ENCODE data around the gene FOXP2.
"Not testable (repeated sequence)": the region's sequence is repeated elsewhere in the genome, so short reads cannot be mapped to it uniquely, and the experiment has no call there.

Gene FOXP2

GRCh38 chr7:114598946-114599345 lies 184.3 kb downstream of the FOXP2 start:
- no peak for FAIRE-seq

DNA sequence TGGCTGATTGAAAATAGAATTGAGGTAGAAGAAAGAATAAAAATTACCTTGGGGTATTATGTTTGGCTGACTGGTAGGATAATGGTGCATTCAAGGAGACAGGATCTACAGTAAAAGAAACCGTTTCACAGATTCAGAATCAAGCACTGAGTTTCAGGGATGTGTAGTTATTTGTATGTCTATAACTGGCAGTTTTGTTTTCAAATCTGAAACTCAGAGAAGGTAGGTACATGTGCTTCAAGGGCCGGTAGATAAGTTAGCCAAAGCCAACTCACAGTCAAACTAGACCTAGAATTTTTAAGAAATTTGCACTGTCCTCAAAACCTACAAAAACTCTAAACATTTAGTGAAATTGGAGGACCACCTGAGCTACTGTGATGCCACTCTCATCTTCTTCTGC lies 191.5 kb downstream of the FOXP2 start:
- no peak for FAIRE-seq

- FAIRE-seq = not testable (repeated sequence)
These were observed 194.2 kb downstream of the FOXP2 start for GRCh38 chr7:114608822-114609221.

GRCh38 chr7:114620208-114620607 lies 205.6 kb downstream of the FOXP2 start:
- no peak for FAIRE-seq

- FAIRE-seq = no peak
These were observed 207.6 kb downstream of the FOXP2 start for GRCh38 chr7:114622221-114622620.

DNA sequence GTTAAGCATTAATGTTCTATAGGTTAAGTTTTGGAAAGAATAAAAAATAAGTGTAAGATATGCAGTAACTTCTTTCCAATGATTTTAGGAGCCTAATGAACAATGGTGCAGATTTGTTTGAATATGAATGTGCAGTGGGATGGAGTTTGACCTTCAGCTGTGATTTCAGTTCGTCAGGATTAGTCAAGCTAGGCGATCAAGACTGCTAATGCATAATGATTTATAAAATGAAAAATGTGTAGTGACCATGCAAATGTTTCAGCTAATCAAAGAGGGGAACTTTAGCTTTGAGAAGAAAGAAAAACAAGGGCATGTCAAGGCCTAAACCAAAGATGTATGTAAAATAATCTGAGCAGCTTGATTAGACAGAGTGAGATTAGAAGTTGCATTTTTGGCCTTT lies 208.5 kb downstream of the FOXP2 start:
- no peak for FAIRE-seq

DNA sequence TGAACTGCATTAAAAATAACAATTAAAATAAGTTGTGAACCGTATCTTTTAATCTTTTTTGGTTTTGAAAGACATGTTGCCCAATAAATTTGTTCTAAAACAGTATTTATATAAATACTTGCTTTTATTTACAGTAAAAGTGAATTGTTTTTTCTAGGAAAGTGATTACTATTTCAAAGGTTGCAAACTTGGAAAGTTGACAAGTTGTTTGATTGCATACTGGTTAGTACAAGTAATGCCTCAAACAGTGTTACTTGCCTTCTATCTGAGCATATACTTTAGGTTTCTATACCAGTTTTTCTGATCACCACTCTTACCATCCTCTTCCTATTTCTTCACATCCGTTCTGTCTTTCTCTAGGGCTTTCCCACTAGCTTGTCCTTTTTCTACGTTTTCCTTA lies 212.6 kb downstream of the FOXP2 start:
- no peak for FAIRE-seq

DNA sequence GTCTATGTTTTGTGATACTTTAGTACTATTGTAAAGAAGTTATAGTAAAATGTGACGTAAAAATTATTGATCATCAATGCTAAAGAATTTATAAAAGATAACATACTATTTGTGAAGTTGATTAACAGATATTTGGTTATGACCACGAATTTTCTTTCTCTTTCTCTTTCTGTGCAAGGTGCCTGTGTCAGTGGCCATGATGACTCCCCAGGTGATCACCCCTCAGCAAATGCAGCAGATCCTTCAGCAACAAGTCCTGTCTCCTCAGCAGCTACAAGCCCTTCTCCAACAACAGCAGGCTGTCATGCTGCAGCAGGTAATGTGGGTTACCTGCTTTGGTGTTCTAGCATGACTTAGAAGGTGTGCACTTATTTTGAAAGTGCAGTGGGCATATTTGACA lies 213.7 kb downstream of the FOXP2 start:
- no peak for FAIRE-seq

- FAIRE-seq = no peak
These were observed 215.1 kb downstream of the FOXP2 start for GRCh38 chr7:114629762-114630161.

- no peak for FAIRE-seq
These were observed 215.8 kb downstream of the FOXP2 start for GRCh38 chr7:114630201-114630990.

DNA sequence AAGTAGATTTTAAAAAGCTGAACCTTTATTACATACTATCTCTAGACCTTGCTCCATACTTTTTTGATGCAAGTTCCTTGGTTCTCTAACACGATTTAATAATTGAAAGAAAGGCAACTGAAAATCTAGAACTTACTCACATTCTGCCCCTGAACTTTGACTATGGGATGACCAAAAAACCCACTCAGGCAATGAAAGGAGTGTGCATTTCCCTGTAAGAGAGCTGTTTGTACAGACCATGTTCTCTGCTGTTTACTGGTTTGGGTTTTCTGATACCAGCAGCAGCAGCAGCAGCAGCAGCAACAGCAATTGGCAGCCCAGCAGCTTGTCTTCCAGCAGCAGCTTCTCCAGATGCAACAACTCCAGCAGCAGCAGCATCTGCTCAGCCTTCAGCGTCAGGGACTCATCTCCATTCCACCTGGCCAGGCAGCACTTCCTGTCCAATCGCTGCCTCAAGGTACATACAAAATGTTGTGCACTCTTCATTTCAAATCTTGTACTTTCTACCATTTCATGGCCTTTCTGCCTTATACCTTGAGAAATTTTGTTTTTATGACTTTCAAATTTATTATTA lies 216.7 kb downstream of the FOXP2 start:
- no peak for FAIRE-seq

DNA sequence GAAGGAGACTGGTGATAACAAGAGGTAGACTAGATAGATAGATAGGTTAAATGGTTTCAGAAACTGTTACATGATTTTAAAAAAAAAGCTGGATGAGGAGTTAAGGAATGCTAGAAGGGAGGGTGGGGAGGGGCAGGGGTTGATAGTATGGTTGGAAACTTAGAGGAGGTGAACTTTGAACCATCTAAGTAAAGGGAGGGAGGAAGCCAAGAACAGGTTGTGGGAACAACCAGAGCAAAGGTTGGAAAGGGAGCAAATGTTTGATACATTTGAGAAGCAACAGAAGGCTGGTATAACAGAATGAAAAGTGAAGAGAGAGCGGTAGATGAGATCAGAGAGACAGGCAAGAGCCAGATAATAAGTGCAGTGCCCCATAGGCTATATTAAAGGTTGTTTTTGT lies 224.8 kb downstream of the FOXP2 start:
- FAIRE-seq = no peak

GRCh38 chr7:114644455-114644854 lies 229.8 kb downstream of the FOXP2 start:
- no peak for FAIRE-seq

- no peak for FAIRE-seq
These were observed 230.8 kb downstream of the FOXP2 start for GRCh38 chr7:114645451-114645850.

DNA sequence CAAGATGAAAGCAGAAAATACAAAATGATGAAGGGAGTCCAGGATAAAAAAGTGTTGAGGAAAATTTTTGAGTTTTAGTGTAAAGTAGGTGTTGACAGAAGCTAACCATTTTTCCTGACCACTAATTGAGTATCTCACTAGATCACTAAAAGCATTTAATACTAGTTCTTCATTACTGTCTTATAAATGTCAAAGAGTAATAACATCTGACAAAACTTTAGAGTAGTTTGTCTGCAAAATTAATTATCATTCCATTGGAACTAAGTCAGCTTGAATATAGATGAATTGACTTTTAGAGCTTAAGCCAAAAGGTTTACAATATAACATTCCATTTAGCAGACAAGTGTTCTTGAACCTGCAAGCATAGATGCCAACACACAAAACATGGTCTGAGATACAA lies 232.9 kb downstream of the FOXP2 start:
- FAIRE-seq = no peak

DNA sequence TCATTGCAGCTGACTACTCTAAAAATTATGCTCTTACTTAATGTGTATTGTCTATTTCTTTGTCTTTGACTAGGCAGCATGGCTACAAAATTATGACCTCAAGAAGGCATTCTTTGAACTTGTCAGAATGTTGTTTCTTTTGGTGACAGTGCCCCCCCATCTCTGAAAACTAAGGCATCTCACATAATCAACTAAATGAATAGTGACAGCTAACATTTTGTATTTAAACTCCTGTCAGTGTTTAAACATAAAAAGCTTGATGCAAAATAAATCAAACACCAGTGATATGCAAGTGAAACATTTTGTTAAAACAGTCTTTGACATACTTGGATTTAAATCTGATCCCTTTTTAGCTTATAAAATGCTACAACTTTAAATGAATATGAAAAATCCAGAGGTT lies 233.5 kb downstream of the FOXP2 start:
- FAIRE-seq = no peak

DNA sequence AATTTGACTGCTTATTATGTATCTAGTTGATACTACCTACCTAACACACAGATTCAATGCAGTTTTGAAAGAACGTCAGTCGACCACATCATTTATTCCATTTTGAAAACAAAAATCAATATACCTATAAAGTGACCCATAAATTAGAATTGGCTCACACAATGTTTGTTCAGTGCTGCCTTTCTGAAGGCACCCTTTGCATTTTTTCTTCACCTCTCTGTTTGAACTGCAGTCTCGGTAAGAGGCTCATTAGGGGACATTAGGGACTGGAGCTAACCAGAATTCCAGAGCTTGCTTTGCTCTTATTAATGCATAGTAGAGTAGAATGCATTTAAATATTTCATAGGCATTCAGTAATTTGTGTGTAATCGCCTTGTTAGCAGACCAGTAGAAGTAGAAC lies 234.1 kb downstream of the FOXP2 start:
- no peak for FAIRE-seq

- no peak for FAIRE-seq
These were observed 235.1 kb downstream of the FOXP2 start for GRCh38 chr7:114649689-114650088.

DNA sequence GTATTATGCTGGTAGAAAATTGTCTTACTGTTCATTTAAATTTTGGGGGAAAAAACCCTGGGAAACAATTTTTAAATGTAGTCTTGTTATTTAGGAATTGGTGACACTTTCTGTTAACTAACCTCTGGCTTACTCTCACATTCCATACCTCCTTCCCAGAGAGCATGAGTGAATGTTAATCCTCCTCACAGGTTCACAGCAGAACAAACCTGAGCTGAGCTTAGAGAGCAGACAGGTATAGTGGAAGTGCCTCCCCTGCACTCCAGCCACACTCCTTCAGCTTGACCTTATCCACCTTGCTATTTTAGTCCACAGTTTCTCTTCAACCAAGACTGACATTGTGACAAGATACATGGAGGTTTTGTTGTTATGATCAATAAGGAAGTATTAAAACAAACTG lies 235.9 kb downstream of the FOXP2 start:
- FAIRE-seq = no peak

- no peak for FAIRE-seq
These were observed 237.4 kb downstream of the FOXP2 start for GRCh38 chr7:114652041-114652440.

DNA sequence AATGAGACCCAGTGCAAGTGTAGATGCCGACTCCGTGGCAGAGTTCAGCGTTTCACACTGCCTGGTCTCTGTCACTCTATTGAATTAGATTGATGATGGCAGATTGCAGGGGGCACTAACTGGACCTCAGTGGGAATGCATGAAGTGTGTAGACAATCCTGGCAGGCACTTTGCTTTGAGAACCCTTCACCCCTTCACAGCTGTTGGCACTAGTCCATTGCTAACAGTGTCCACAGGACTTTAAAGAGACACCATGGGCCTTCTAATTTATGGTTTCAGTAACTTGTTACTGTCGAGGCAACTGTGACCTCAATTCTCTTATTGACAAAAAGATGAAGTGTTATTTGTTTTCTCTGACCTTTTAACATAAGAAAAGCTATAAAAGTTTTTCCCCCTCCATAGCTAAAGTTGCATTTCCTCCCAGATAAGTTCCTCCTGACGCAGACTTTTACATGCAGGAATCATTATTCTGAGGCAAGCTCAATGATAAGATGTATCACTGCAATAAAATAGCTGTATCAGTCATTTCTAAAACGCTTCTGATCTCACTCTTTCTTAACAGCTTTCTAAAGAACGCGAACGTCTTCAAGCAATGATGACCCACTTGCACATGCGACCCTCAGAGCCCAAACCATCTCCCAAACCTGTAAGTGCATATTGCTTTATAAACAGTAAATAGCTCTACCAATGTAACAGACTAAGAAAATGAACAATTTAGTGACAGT lies 238.9 kb downstream of the FOXP2 start:
- FAIRE-seq = no peak

DNA sequence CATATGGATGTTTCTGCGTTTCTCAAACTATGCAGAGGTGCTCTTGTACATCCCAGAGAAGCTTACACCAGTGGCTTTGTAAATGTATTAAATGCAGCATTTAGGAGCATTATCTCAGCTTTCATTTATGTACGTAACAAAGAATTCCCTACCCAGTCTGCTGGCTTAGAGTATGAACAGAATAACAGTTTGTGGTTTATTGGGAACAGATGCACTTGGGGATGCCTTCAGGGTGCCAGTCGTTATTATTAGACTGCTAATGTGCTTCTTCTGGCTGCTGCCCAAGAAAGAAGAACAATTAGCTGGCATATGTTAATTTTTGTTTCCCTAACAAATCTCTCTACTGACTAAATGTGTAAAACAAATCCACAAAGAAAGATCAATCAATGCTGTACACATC lies 241.9 kb downstream of the FOXP2 start:
- no peak for FAIRE-seq

DNA sequence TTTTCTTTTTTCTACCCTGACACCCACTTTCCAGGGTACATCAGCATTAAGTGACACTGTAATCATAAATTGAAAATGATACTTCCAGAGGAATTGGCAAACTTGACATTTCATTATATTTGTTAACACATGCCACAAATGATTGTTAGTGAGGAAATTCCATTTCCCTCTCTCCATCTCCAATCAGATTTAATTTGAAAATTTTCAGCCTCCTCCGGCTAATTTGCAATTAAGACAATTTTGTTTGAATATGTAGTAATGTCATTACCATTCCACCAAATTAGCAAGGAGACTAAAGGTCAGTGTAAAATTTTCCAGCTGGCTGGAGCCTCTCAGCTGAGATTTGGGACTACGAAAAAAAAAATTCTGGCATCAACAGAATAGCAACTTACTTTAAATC lies 242.7 kb downstream of the FOXP2 start:
- no peak for FAIRE-seq

DNA sequence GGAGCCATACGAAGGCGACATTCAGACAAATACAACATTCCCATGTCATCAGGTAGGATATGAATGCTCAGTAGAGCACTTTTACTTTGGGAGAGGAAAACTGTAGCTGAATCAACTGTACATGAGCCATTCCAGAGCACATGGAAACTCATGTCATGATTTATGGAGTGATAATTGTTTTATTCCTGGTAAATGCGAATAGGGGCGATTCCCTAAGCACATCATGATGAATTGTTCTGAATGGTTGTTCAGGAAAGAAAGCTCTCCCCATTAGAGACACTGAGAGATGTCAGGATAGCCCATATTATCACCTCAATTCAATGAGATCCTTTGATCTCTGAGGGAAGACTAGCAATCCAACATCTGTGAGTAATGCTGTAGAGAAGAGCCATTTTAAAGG lies 243.6 kb downstream of the FOXP2 start:
- FAIRE-seq = no peak

Measured in endometrium (tissue), 2 donors.